CD14-positive monocyte (primary cell): Measurements from ENCODE around the gene CRTC3. TPM values are rescaled to one million over a fixed set of nuclear protein-coding genes. Genes with fewer than 3 reads are reported as not detected.
A peak's percentile ranks its signal among the peaks of the same experiment; 100 is the strongest.

Experiments used
- DNase-seq, 3 donors: peaks; one replicate each; pipeline ENCODE4 v3.0.0-alpha.2; 2011 to 2022
- H2AFZ ChIP-seq: 2 replicates; pipeline ENCODE4 v1.6.0; 2012; ENCODE audit warnings: mild to moderate bottlenecking, low read depth, low read length, inconsistent platforms; ENCODE audit not compliant: insufficient read depth, poor library complexity, severe bottlenecking
- H3K27ac ChIP-seq, 2 donors: 1 replicate in 1 of 2; 2 replicates in 1 of 2; pipeline ENCODE4 v1.5.1; 2012 to 2013; ENCODE audit warnings: low read length in 2 of 2, control low read depth in 1 of 2, inconsistent platforms in 1 of 2, low read depth in 1 of 2, mild to moderate bottlenecking in 1 of 2
- H3K27me3 ChIP-seq, 2 donors: one replicate each; pipeline versions ENCODE4 v1.6.0 to v1.6.1; 2011 to 2013; ENCODE audit warnings: low read length in 2 of 2; ENCODE audit not compliant: control insufficient read depth in 2 of 2, insufficient read depth in 2 of 2
- H3K36me3 ChIP-seq, 2 donors: replicated peaks in 1 of 2; 1 replicate in 1 of 2; 2 replicates in 1 of 2; pipeline versions ENCODE4 v1.5.1 to v1.6.1; 2012 to 2013; ENCODE audit warnings: low read length in 2 of 2, control low read depth in 1 of 2, inconsistent platforms in 1 of 2, mild to moderate bottlenecking in 1 of 2; ENCODE audit not compliant: insufficient read depth in 2 of 2, control insufficient read depth in 1 of 2
- H3K4me1 ChIP-seq, 2 donors: 1 replicate in 1 of 2; 2 replicates in 1 of 2; pipeline versions ENCODE4 v1.5.1 to v1.6.1; 2012 to 2013; ENCODE audit warnings: low read length in 2 of 2, control low read depth in 1 of 2, inconsistent platforms in 1 of 2, mild to moderate bottlenecking in 1 of 2, moderate library complexity in 1 of 2; ENCODE audit not compliant: insufficient read depth in 2 of 2, control insufficient read depth in 1 of 2
- H3K4me2 ChIP-seq: replicated peaks from 2 replicates; pipeline ENCODE3; 2012; ENCODE audit warnings: low read length, moderate library complexity, mild to moderate bottlenecking; ENCODE audit not compliant: poor library complexity, severe bottlenecking; ENCODE audit errors: extremely low read depth
- H3K4me3 ChIP-seq, 3 experiments: fragments of 200-600 bp in 1 of 3; sonication (generic) in 1 of 3; replicated peaks in 1 of 3; 1 replicate in 2 of 3; 2 replicates in 1 of 3; pipeline ENCODE4 v1.5.1; 2011 to 2013; ENCODE audit warnings: low read length in 3 of 3, mild to moderate bottlenecking in 3 of 3, control low read depth in 2 of 3, low read depth in 2 of 3, inconsistent platforms in 1 of 3, moderate library complexity in 1 of 3
- H3K79me2 ChIP-seq: 2 replicates; pipeline ENCODE4 v1.6.0; 2012; ENCODE audit warnings: mild to moderate bottlenecking, control low read depth, inconsistent platforms, low read length, moderate library complexity; ENCODE audit not compliant: insufficient read depth
- H3K9ac ChIP-seq: 2 replicates; pipeline ENCODE4 v1.6.0; 2017; ENCODE audit warnings: low read length, mild to moderate bottlenecking; ENCODE audit not compliant: insufficient read depth, poor library complexity, severe bottlenecking
- H3K9me3 ChIP-seq, 2 donors: replicated peaks in 1 of 2; 1 replicate in 1 of 2; 2 replicates in 1 of 2; pipeline versions ENCODE4 v1.5.1 to v1.6.1; 2012 to 2013; ENCODE audit warnings: low read length in 2 of 2, control low read depth in 1 of 2; ENCODE audit not compliant: control insufficient read depth in 1 of 2, insufficient read depth in 1 of 2
- H4K20me1 ChIP-seq: 2 replicates; pipeline ENCODE4 v1.6.0; 2012; ENCODE audit warnings: mild to moderate bottlenecking, low read length, control low read depth, moderate library complexity; ENCODE audit not compliant: insufficient read depth
- H3K27ac Mint-ChIP-seq, 7 donors: one replicate each; pipeline ENCODE4 v1.8.0; 2020; ENCODE audit warnings: mild to moderate bottlenecking in 7 of 7, mixed read lengths in 7 of 7, moderate library complexity in 6 of 7, inconsistent platforms in 2 of 7
- H3K27me3 Mint-ChIP-seq, 3 donors: one replicate each; pipeline ENCODE4 v1.8.0; 2021 to 2022; ENCODE audit warnings: low read depth in 3 of 3, mild to moderate bottlenecking in 3 of 3, mixed read lengths in 3 of 3, moderate library complexity in 3 of 3, inconsistent platforms in 1 of 3
- H3K36me3 Mint-ChIP-seq, 2 donors: one replicate each; pipeline ENCODE4 v1.8.0; 2020; ENCODE audit warnings: mixed read lengths in 2 of 2, inconsistent platforms in 1 of 2, mild to moderate bottlenecking in 1 of 2
- H3K4me1 Mint-ChIP-seq: one replicate; pipeline ENCODE4 v1.8.0; 2020; ENCODE audit warnings: mild to moderate bottlenecking, mixed read lengths
- H3K4me3 Mint-ChIP-seq, 2 donors: one replicate each; pipeline ENCODE4 v1.8.0; 2020; ENCODE audit warnings: mild to moderate bottlenecking in 2 of 2, mixed read lengths in 2 of 2, moderate library complexity in 1 of 2
- H3K9me3 Mint-ChIP-seq, 7 donors: one replicate each; pipeline ENCODE4 v1.8.0; 2020 to 2022; ENCODE audit warnings: mixed read lengths in 7 of 7, mild to moderate bottlenecking in 6 of 7, moderate library complexity in 6 of 7, inconsistent platforms in 2 of 7
- CTCF ChIP-seq: fragments of 200-600 bp; IDR thresholded peaks from one replicate; pipeline ENCODE4 v1.8.0; 2022; ENCODE audit warnings: antibody characterized with exemption, mild to moderate bottlenecking
- WGBS: methylation state at CpG from one replicate; pipeline ENCODE4 v1.1.5; 2013; ENCODE audit warnings: missing lambda C conversion rate; ENCODE audit not compliant: insufficient coverage; 5-methylcytosine and 5-hydroxymethylcytosine counted together
- intact Hi-C, 2 donors: fragments of 100-400 bp; cut with micrococcal nuclease; formaldehyde crosslinking; loops; one replicate each; pipeline versions ENCODE4 v1.15.0 to v1.15.1; 2023
- polyA plus RNA-seq, 3 donors: library from polyadenylated mRNA; depleted of rRNA in 1 of 3; unstranded in 2 of 3; stranded (reverse) in 1 of 3; fragments of 300-500 nt in 2 of 3; fragments of >200 nt in 1 of 3; fragmentation: Illumina TruSeq in 2 of 3; gene quantifications; 1 replicate in 2 of 3; 2 replicates in 1 of 3; pipeline ENCODE4 v1.2.3, GENCODE V29; 2012 to 2021

Gene CRTC3
- polyA plus RNA-seq, 3 donors = 6.0 to 25.4 (median 12.2) TPM

GRCh38 chr15:90592131-90592881, 62.6 kb downstream of the CRTC3 start:
- Mint-ChIP-seq H3K27ac (peak overlapping the region; percentile 76 to 93 (median 87)), H3K27me3 (peaks cover 0 to 1% (median under 1%) of the 10 kb centered on the region in 3 donors), H3K4me1 (peaks cover 59% of the 10 kb centered on the region), H3K9me3 (no peaks in the 10 kb centered on the region), H3K4me3 (no peak overlapping the region), H3K36me3 (peaks cover 29% of the 10 kb centered on the region in 2 donors)
- Histone ChIP-seq H3K27me3 (no peaks in the 10 kb centered on the region), H3K36me3 (no peaks in the 10 kb centered on the region), H2AFZ (no peak overlapping the region), H3K4me3 (peak overlapping the region in 1 of 3 experiments; percentile 10), H3K9me3 (no peaks in the 10 kb centered on the region), H3K9ac (no peak overlapping the region), H3K4me1 (peaks cover 50 to 61% of the 10 kb centered on the region in 2 donors), H3K27ac (peak overlapping the region; percentile 12 to 84), H4K20me1 (peaks cover 4% of the 10 kb centered on the region), H3K4me2 (peak overlapping the region; percentile 1), H3K79me2 (peaks cover 19% of the 10 kb centered on the region)
- WGBS = 100% methylated on average over 2 of the region's 5 CpGs
- intact Hi-C loops = loop anchor here in 1 of 2 donors (10.0 kb wide), 1 partner anchor 58 kb away; no protein-coding TSS in a partner anchor
- DNase-seq = peak in 2 of 3 donors; percentile 50 to 77
- no peak for TF ChIP-seq CTCF

GRCh38 chr15:90593499-90594158, 63.9 kb downstream of the CRTC3 start:
- Mint-ChIP-seq H3K4me3 (no peak overlapping the region), H3K27me3 (peaks cover 0 to 1% (median 0%) of the 10 kb centered on the region in 3 donors), H3K36me3 (peaks cover 26 to 27% of the 10 kb centered on the region in 2 donors), H3K27ac (peak overlapping the region; percentile 92 to 97 (median 94)), H3K9me3 (no peaks in the 10 kb centered on the region), H3K4me1 (peaks cover 71% of the 10 kb centered on the region)
- Histone ChIP-seq H3K4me2 (no peak overlapping the region), H3K9me3 (no peaks in the 10 kb centered on the region), H3K27me3 (no peaks in the 10 kb centered on the region), H3K36me3 (no peaks in the 10 kb centered on the region), H2AFZ (no peak overlapping the region), H3K4me1 (peaks cover 62 to 73% of the 10 kb centered on the region in 2 donors), H4K20me1 (no peaks in the 10 kb centered on the region), H3K27ac (peak overlapping the region in 1 of 2 donors; percentile 84), H3K79me2 (peaks cover 15% of the 10 kb centered on the region), H3K4me3 (no peak overlapping the region), H3K9ac (no peak overlapping the region)
- no CpG with 5 or more reads among the region's 10 CpGs for WGBS
- no peak for DNase-seq
- TF ChIP-seq CTCF = no peak
- intact Hi-C loops = loop anchor here in 1 of 2 donors (10.0 kb wide), 1 partner anchor 59 kb away; no protein-coding TSS in a partner anchor
